ENCODE results near the gene POLR3K. TPM values are rescaled to one million over a fixed set of nuclear protein-coding genes. Genes with fewer than 3 reads are reported as not detected.

POLR3K gene
- total and polyA plus RNA-seq, 2 donors (not counting 3 experiments of a cell fraction or from before 2014, with no cell fraction given), result 20.6 to 33.2 TPM

DNA sequence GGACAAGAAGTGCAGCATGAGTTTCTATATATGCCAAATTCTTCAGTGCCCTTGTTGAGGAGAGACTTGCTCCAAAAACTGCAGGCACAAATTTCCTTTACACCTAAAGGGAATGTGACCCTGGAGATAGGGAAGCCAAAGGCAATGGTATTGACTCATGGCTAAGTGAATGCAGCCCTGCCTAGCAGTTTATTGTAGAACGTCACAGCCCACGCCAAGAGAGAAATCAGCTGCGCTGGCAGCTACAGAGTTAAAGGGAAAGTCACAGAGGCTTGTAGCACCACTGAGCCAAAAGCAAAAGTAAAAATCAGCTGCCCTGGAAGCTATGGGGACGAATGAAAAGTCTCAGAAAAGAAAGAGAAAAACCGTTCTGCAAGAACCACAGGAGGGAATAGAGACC lies 10.1 kb downstream of the POLR3K start:
- no peaks in the 10 kb centered on the region for H4K20me1 ChIP-seq (replicated peaks; ENCODE audit: control insufficient read depth, extremely low read depth, insufficient read depth, low read length)
- no peaks in the 10 kb centered on the region for H3K27me3 ChIP-seq (ENCODE audit: control insufficient read depth in 2 of 2, insufficient read depth in 2 of 2, low read length in 2 of 2)
- ChIA-PET POLR2A (no interaction called here), CTCF (interaction anchor here (1.1 to 1.9 kb wide), 2 partner anchors 10 to 54 kb away, joined by 4 read pairs; partner anchors contain the start of gene POLR3K)
- H3K27ac ChIP-seq (ENCODE audit: insufficient read depth, low read depth, low read length), result no peak overlapping the region
- H3K4me1 ChIP-seq (ENCODE audit: control insufficient read depth, extremely low read depth, insufficient read depth, low read length), result no peaks in the 10 kb centered on the region
- dilution Hi-C loops (cut with MboI; ENCODE audit: extremely low pct_ligation_motif_present, low sequenced_read_pairs) (no loop called here), intact Hi-C loops (cut with micrococcal nuclease) (no loop called here)
- BruUV-seq (replicated peaks), result no TSS peak
- no peaks in the 10 kb centered on the region for H3K9me1 ChIP-seq (replicated peaks; ENCODE audit: control insufficient read depth, extremely low read depth, insufficient read depth, low read length)
- no peak overlapping the region for H2AFZ ChIP-seq (ENCODE audit: low read depth, low read length)
- H3K4me2 ChIP-seq (ENCODE audit: insufficient read depth, low read length), result no peak overlapping the region
- H3K36me3 ChIP-seq (ENCODE audit: control insufficient read depth in 2 of 2, extremely low read depth in 1 of 2, insufficient read depth in 2 of 2, low read length in 2 of 2), result peaks cover 3 to 7% of the 10 kb centered on the region in 2 experiments
- DNase-seq (ENCODE audit: low read depth, low spot score), result no peak
- no peak overlapping the region for H3K9ac ChIP-seq (replicated peaks; ENCODE audit: extremely low read depth, insufficient read depth, low read length)
- TF ChIP-seq POLR2AphosphoS5 (IDR thresholded peaks at IDR 0.05; ENCODE audit: insufficient read depth, low read depth, low read length), result no peak
- no peak for TF ChIP-seq POLR2A (IDR thresholded peaks at IDR 0.05; ENCODE audit: low read depth, low read length)
- no peak for TF ChIP-seq GATA2 (IDR thresholded peaks at IDR 0.05; ENCODE audit: insufficient read depth, insufficient read length, low read depth, low read length)
- TF ChIP-seq EZH2 (IDR thresholded peaks at IDR 0.05; ENCODE audit: borderline replicate concordance, low read depth, low read length, severe bottlenecking), result no peak
- TF ChIP-seq FOS (IDR thresholded peaks at IDR 0.05; ENCODE audit: borderline replicate concordance, insufficient read depth, low read length), result no peak
- TF ChIP-seq JUN (IDR thresholded peaks at IDR 0.05; ENCODE audit: borderline replicate concordance, insufficient read depth, insufficient read length, low read depth), result no peak
- TF ChIP-seq MYC (IDR thresholded peaks at IDR 0.05; ENCODE audit: low read depth, low read length), result no peak
- TF ChIP-seq, protein P1, sequence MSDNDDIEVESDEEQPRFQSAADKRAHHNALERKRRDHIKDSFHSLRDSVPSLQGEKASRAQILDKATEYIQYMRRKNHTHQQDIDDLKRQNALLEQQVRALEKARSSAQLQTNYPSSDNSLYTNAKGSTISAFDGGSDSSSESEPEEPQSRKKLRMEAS (IDR thresholded peaks at IDR 0.05; ENCODE audit: insufficient read depth, insufficient read length), result no peak
- no peaks in the 10 kb centered on the region for H3K79me2 ChIP-seq (ENCODE audit: control insufficient read depth, insufficient read depth, low read length)
- no peaks in the 10 kb centered on the region for H3K9me3 ChIP-seq (replicated peaks; ENCODE audit: control insufficient read depth, insufficient read depth, low read length)
- FAIRE-seq, result no peak
- no peak overlapping the region for H3K4me3 ChIP-seq (replicated peaks in 1 of 3; ENCODE audit: insufficient read depth in 1 of 3, low read depth in 1 of 3, low read length in 3 of 3)

DNA sequence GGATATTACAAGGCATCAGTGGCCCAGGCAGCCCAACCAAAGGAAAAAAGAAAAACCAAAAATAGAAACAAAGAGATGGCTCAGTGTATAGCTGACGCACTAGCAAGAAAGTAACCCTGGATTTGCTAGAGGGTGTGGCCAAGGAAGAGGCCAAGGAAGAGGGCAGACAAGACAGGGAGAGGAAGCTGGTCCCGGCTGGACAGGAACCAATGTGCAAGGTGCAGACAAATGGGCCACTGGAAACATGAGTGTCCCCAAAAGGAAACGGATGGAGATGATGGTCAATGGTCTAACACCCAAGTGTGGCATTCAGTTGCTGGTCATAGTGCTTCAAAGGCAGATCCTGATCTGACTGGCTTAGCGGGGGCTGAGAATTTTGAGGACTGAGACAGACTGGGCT lies 10.7 kb downstream of the POLR3K start:
- CTCF ChIA-PET, result no interaction called here
- FAIRE-seq, result no peak
- no peak for DNase-seq (ENCODE audit: low read depth, low spot score)

More for the DNA sequence above, 10.7 kb downstream of the POLR3K start:
- dilution Hi-C loops (cut with MboI; ENCODE audit: extremely low pct_ligation_motif_present, low sequenced_read_pairs) (no loop called here), intact Hi-C loops (cut with micrococcal nuclease) (no loop called here)
- H3K79me2 ChIP-seq (ENCODE audit: control insufficient read depth, insufficient read depth, low read length), result no peaks in the 10 kb centered on the region
- no peaks in the 10 kb centered on the region for H3K27me3 ChIP-seq (ENCODE audit: control insufficient read depth in 2 of 2, insufficient read depth in 2 of 2, low read length in 2 of 2)
- no peak overlapping the region for H3K9ac ChIP-seq (replicated peaks; ENCODE audit: extremely low read depth, insufficient read depth, low read length)
- H3K27ac ChIP-seq (ENCODE audit: insufficient read depth, low read depth, low read length), result no peak overlapping the region
- no peak overlapping the region for H3K4me3 ChIP-seq (replicated peaks in 1 of 3; ENCODE audit: insufficient read depth in 1 of 3, low read depth in 1 of 3, low read length in 3 of 3)
- no peaks in the 10 kb centered on the region for H3K9me1 ChIP-seq (replicated peaks; ENCODE audit: control insufficient read depth, extremely low read depth, insufficient read depth, low read length)
- no peak for TF ChIP-seq POLR2A (IDR thresholded peaks at IDR 0.05; ENCODE audit: low read depth, low read length)
- TF ChIP-seq EZH2 (IDR thresholded peaks at IDR 0.05; ENCODE audit: borderline replicate concordance, low read depth, low read length, severe bottlenecking), result no peak
- no peak for TF ChIP-seq POLR2AphosphoS5 (IDR thresholded peaks at IDR 0.05; ENCODE audit: insufficient read depth, low read depth, low read length)
- no peak for TF ChIP-seq MYC (IDR thresholded peaks at IDR 0.05; ENCODE audit: low read depth, low read length)
- TF ChIP-seq, protein P1 (IDR thresholded peaks at IDR 0.05; ENCODE audit: insufficient read depth, insufficient read length), result no peak
- no TSS peak for BruUV-seq (replicated peaks)
- H3K4me2 ChIP-seq (ENCODE audit: insufficient read depth, low read length), result no peak overlapping the region
- H2AFZ ChIP-seq (ENCODE audit: low read depth, low read length), result no peak overlapping the region
- H3K9me3 ChIP-seq (replicated peaks; ENCODE audit: control insufficient read depth, insufficient read depth, low read length), result no peaks in the 10 kb centered on the region
- peaks cover 3 to 7% of the 10 kb centered on the region in 2 experiments for H3K36me3 ChIP-seq (ENCODE audit: control insufficient read depth in 2 of 2, extremely low read depth in 1 of 2, insufficient read depth in 2 of 2, low read length in 2 of 2)
- H4K20me1 ChIP-seq (replicated peaks; ENCODE audit: control insufficient read depth, extremely low read depth, insufficient read depth, low read length), result no peaks in the 10 kb centered on the region
- POLR2A ChIA-PET, result no interaction called here
- H3K4me1 ChIP-seq (ENCODE audit: control insufficient read depth, extremely low read depth, insufficient read depth, low read length), result no peaks in the 10 kb centered on the region

Data from endothelial cell of umbilical vein (primary cell).